Lower leg skin (tissue), 3 donors: ENCODE results near the gene COQ2.

Experiments used
- CTCF ChIP-seq, 3 donors: fragments of 450-650 bp; IDR thresholded peaks; one replicate each; pipeline ENCODE4 v1.5.1; 2016; ENCODE audit warnings: antibody characterized with exemption in 3 of 3, mild to moderate bottlenecking in 3 of 3, moderate library complexity in 2 of 3
- POLR2A ChIP-seq, 2 donors: fragments of 450-650 bp; IDR thresholded peaks; one replicate each; pipeline ENCODE4 v1.6.1; 2016 to 2017; ENCODE audit warnings: antibody characterized with exemption in 2 of 2, mild to moderate bottlenecking in 1 of 2, moderate library complexity in 1 of 2

GRCh38 chr4:83250687-83251446 lies 33.7 kb downstream of the COQ2 start:
- TF ChIP-seq CTCF (IDR thresholded peaks at IDR 0.05) = no peak
- no peak for TF ChIP-seq POLR2A (IDR thresholded peaks at IDR 0.05)
